ENCODE results near the gene COL18A1. TPM values are rescaled to one million over a fixed set of nuclear protein-coding genes. Genes with fewer than 3 reads are reported as not detected.

The COL18A1 gene
- total RNA-seq, 1 experiment from 2014 or later, result 3.4 TPM

DNA sequence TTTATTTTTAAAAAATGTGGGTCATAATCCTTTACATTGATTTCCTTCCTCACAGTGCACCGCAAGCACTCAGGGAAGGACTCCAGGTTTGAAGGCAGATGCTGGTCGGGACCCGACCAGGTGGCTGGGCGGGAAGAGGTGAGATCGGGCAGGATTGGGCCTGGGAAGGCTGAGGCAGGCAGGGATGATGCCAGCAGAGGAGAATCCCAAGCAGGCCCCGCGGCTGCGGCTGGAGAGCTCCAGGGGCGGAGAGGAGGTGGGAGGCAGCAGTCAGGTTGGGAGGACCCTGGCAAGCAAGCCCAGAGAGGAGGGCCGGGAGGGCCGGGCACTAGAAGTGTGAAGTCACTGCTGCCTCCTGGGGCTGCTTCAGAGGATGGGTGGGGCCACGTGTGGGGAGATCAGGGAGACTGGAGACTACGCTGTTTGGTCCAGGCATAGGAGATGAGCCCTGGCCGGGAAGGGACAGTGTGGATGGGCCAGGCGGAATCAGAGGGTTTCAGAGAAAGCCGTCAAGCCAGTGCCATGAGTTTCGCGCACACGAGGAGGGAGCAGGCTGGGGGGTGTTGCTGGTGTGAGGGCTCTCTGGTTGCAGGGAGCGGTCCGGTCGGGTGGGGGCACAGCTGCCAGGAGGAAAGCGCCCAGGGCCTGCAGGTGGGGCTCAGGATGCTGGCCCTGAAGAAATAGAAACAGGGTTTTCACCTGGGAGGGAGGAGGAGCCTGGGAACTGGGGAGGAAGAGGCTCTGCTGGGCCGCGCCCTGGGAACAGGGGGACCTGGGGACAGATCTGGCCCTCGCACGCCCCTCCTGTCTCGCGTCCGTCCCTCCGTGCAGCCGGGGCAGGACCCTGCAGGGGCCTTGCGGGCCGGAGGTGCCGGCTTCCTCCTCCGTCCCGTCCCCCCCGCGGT is 888 bp upstream of the COL18A1 start:
- Mint-ChIP-seq H3K36me3 (ENCODE audit: insufficient read depth, unreplicated experiment) (peaks cover 5% of the 10 kb centered on the region), H3K27me3 (ENCODE audit: insufficient read depth, unreplicated experiment) (peaks cover 16% of the 10 kb centered on the region), H3K27ac (ENCODE audit: low read depth, unreplicated experiment) (no peak overlapping the region), H3K4me1 (ENCODE audit: insufficient read depth, unreplicated experiment) (no peaks in the 10 kb centered on the region), H3K9me3 (ENCODE audit: unreplicated experiment) (peaks cover 9% of the 10 kb centered on the region), H3K4me3 (ENCODE audit: unreplicated experiment) (peak overlapping the region; percentile 74)
- peak; percentile 9 for DNase-seq (ENCODE audit: unreplicated experiment)
- ChIA-PET POLR2A (no interaction called here), CTCF (no interaction called here)
- BruUV-seq (replicated peaks), result no TSS peak
- intact Hi-C loops (cut with micrococcal nuclease), result no loop called here
- TF ChIP-seq, protein P1, sequence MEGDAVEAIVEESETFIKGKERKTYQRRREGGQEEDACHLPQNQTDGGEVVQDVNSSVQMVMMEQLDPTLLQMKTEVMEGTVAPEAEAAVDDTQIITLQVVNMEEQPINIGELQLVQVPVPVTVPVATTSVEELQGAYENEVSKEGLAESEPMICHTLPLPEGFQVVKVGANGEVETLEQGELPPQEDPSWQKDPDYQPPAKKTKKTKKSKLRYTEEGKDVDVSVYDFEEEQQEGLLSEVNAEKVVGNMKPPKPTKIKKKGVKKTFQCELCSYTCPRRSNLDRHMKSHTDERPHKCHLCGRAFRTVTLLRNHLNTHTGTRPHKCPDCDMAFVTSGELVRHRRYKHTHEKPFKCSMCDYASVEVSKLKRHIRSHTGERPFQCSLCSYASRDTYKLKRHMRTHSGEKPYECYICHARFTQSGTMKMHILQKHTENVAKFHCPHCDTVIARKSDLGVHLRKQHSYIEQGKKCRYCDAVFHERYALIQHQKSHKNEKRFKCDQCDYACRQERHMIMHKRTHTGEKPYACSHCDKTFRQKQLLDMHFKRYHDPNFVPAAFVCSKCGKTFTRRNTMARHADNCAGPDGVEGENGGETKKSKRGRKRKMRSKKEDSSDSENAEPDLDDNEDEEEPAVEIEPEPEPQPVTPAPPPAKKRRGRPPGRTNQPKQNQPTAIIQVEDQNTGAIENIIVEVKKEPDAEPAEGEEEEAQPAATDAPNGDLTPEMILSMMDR (IDR thresholded peaks at IDR 0.05; ENCODE audit: unreplicated experiment), result no peak

DNA sequence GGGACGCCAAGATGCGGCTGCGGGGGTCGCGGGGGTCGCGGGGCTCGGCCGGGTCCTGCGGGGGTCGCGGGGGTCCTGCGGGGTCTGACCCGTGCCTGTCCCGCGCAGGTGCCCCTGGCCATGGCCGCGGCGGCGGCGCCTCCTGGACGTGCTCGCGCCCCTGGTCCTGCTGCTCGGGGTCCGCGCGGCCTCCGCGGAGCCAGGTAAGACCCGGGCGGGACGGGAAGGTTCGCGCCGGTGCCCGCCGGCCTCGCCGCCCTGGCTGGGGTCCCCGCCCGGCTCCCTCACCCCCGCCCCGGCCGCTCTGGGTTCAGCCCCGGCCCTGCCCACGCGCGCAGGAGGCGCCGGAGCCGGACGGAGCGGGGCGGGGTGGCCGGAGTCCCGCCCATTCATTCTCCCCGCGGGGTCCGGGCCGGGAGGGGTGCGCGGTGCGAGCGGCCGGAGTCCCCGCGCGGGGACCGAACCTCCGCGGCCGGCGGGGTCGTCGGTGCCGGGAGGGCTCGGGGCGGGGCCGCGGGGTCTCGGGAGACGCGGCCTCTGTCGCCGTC is 380 bp downstream of the COL18A1 start:
- H3K4me3 Mint-ChIP-seq (ENCODE audit: unreplicated experiment), result peak overlapping the region; percentile 28
- TF ChIP-seq, protein P1 (IDR thresholded peaks at IDR 0.05; ENCODE audit: unreplicated experiment), result no peak
- no peaks in the 10 kb centered on the region for H3K4me1 Mint-ChIP-seq (ENCODE audit: insufficient read depth, unreplicated experiment)
- peaks cover 5% of the 10 kb centered on the region for H3K36me3 Mint-ChIP-seq (ENCODE audit: insufficient read depth, unreplicated experiment)
- H3K9me3 Mint-ChIP-seq (ENCODE audit: unreplicated experiment), result peaks cover 9% of the 10 kb centered on the region
- ChIA-PET CTCF (no interaction called here), POLR2A (no interaction called here)
- intact Hi-C loops (cut with micrococcal nuclease), result no loop called here
- no peak overlapping the region for H3K27ac Mint-ChIP-seq (ENCODE audit: low read depth, unreplicated experiment)
- no TSS peak for BruUV-seq (replicated peaks)
- peaks cover 10% of the 10 kb centered on the region for H3K27me3 Mint-ChIP-seq (ENCODE audit: insufficient read depth, unreplicated experiment)
- no peak for DNase-seq (ENCODE audit: unreplicated experiment)

DNA sequence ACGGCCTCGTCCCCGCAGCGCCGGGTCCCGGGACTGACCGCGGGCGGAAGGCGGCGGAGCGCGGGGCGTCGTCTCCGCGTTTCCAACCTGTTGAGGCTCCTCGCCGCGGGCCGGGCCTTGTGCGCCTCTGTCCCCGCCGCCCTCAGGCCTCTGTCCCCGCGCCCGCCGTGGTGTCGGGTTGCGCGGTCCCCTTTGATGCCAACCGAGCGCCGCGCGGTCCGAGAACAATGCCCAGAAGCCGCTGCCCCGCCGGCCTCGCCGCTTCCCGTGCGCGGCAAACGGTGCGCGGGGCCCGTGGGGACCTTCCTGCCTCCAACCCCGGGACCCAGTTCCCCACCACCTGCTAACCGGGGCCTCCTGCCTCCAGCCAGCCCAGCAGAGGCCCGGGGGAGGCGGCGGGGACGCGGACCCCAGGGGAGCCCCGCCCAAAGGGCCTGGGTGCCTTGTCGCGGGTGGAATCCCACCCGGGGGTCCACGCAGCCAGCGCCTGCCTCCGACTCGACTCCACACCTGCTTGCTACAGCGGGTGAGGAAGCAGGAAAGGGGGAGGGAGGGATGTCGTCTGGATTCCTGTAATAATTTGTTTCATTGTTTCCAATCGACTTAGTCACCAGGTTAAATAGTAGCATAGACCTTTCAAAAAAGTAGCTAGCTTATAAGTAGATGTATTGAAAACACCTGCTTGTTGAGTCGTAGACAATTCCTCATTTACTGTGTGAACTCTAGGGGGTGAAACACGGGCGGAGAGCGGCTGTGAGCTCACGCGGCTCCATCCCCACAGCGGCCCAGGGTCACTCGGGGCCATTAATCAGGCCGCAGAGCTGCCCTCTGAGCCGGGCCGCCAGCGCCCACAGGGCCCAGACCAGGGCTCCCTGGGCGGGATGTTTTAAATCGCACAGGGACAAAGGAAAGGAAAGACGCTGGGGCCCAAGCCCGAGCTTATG is 1.1 kb downstream of the COL18A1 start:
- Mint-ChIP-seq H3K4me1 (ENCODE audit: insufficient read depth, unreplicated experiment) (no peaks in the 10 kb centered on the region), H3K4me3 (ENCODE audit: unreplicated experiment) (no peak overlapping the region), H3K36me3 (ENCODE audit: insufficient read depth, unreplicated experiment) (peaks cover 5% of the 10 kb centered on the region), H3K9me3 (ENCODE audit: unreplicated experiment) (peaks cover 6% of the 10 kb centered on the region), H3K27me3 (ENCODE audit: insufficient read depth, unreplicated experiment) (peaks cover 10% of the 10 kb centered on the region), H3K27ac (ENCODE audit: low read depth, unreplicated experiment) (no peak overlapping the region)
- ChIA-PET CTCF (no interaction called here), POLR2A (no interaction called here)
- BruUV-seq (replicated peaks), result no TSS peak
- intact Hi-C loops (cut with micrococcal nuclease), result no loop called here
- TF ChIP-seq, protein P1 (IDR thresholded peaks at IDR 0.05; ENCODE audit: unreplicated experiment), result no peak
- DNase-seq (ENCODE audit: unreplicated experiment), result no peak

Measured in MCF 10A (cell line).